Caco-2 (cell line): ENCODE results near the gene HRNR. TPM values are rescaled to one million over a fixed set of nuclear protein-coding genes. Genes with fewer than 3 reads are reported as not detected.

Source experiments
- BruUV-seq: library from RNA; stranded (reverse); fragments of 400-500 nt; replicated peaks from 2 replicates; lab custom pipeline; 2021; lab: Mats Ljungman, UMichigan
- CTCF ChIA-PET: fragments of 300-600 bp; sonication (Branson Sonifier 250); formaldehyde crosslinking; loops from one replicate; lab custom pipeline; 2022; ENCODE audit warnings: antibody characterized with exemption; lab: Charles Lee
- POLR2A ChIA-PET: fragments of 300-600 bp; sonication (Branson Sonifier 250); formaldehyde crosslinking; loops from one replicate; lab custom pipeline; 2022; ENCODE audit warnings: antibody characterized with exemption; lab: Charles Lee
- DNase-seq, 2 experiments: peaks; one replicate each; pipeline versions ENCODE4 v3.0.0 to v3.0.0-alpha.2; 2020 to 2022
- H3K27me3 ChIP-seq: replicated peaks from 2 replicates; pipeline ENCODE4 v1.6.0; 2011; ENCODE audit warnings: low read length; ENCODE audit not compliant: control insufficient read depth, insufficient read depth
- H3K36me3 ChIP-seq: 2 replicates; pipeline ENCODE4 v1.5.1; 2011; ENCODE audit warnings: low read length; ENCODE audit not compliant: control insufficient read depth, insufficient read depth
- H3K4me1 ChIP-seq: fragments of 250-450 bp; sonication (Bioruptor Pico); 2 replicates; pipeline ENCODE4 v1.5.1; 2020; ENCODE audit warnings: mild to moderate bottlenecking
- H3K4me3 ChIP-seq: 2 replicates; pipeline ENCODE4 v1.5.1; 2011; ENCODE audit warnings: low read depth, mild to moderate bottlenecking, control low read depth, low read length
- H3K9me3 ChIP-seq: fragments of 250-450 bp; sonication (Bioruptor Pico); 2 replicates; pipeline ENCODE4 v1.5.1; 2020; ENCODE audit warnings: mild to moderate bottlenecking, moderate library complexity
- H3K27ac Mint-ChIP-seq: one replicate; pipeline ENCODE4 v1.8.0; 2022; ENCODE audit warnings: mixed read lengths; ENCODE audit not compliant: unreplicated experiment
- H3K27me3 Mint-ChIP-seq: one replicate; pipeline ENCODE4 v1.8.0; 2022; ENCODE audit warnings: mixed read lengths; ENCODE audit not compliant: insufficient read depth, unreplicated experiment
- H3K36me3 Mint-ChIP-seq: one replicate; pipeline ENCODE4 v1.8.0; 2022; ENCODE audit warnings: mild to moderate bottlenecking, mixed read lengths; ENCODE audit not compliant: insufficient read depth, unreplicated experiment
- H3K4me1 Mint-ChIP-seq: one replicate; pipeline ENCODE4 v1.8.0; 2022; ENCODE audit warnings: low read depth, mixed read lengths; ENCODE audit not compliant: unreplicated experiment
- H3K4me3 Mint-ChIP-seq: one replicate; pipeline ENCODE4 v1.8.0; 2022; ENCODE audit warnings: mild to moderate bottlenecking, moderate library complexity, mixed read lengths; ENCODE audit not compliant: unreplicated experiment
- H3K9me3 Mint-ChIP-seq: one replicate; pipeline ENCODE4 v1.8.0; 2022; ENCODE audit warnings: mixed read lengths; ENCODE audit not compliant: unreplicated experiment
- CTCF ChIP-seq, 2 experiments: fragments of 200-600 bp in 1 of 2; IDR thresholded peaks; 1 replicate in 1 of 2; 2 replicates in 1 of 2; pipeline versions ENCODE4 v1.5.1 to v1.8.0; 2011 to 2022; ENCODE audit warnings: antibody characterized with exemption in 1 of 2, control low read depth in 1 of 2, inconsistent platforms in 1 of 2, low read depth in 1 of 2, low read length in 1 of 2, mild to moderate bottlenecking in 1 of 2, moderate library complexity in 1 of 2; ENCODE audit not compliant: insufficient read depth in 1 of 2, severe bottlenecking in 1 of 2, unreplicated experiment in 1 of 2
- intact Hi-C: fragments of 100-400 bp; cut with micrococcal nuclease; formaldehyde crosslinking; loops from one replicate; pipeline ENCODE4 v1.10.0; 2022; ENCODE audit not compliant: unreplicated experiment
- total RNA-seq: library from RNA; stranded (reverse); gene quantifications from 2 replicates; pipeline ENCODE4 v1.2.3, GENCODE V29; 2022

Gene HRNR
- total RNA-seq, 1 experiment from 2014 or later, result not detected

- Histone ChIP-seq H3K36me3 (no peaks in the 10 kb centered on the region), H3K4me3 (no peak overlapping the region), H3K4me1 (no peaks in the 10 kb centered on the region), H3K9me3 (no peaks in the 10 kb centered on the region), H3K27me3 (no peaks in the 10 kb centered on the region)
- POLR2A ChIA-PET, result no interaction called here
- Mint-ChIP-seq H3K27me3 (peaks cover 3% of the 10 kb centered on the region), H3K27ac (no peak overlapping the region), H3K4me3 (no peak overlapping the region), H3K36me3 (no peaks in the 10 kb centered on the region), H3K4me1 (no peaks in the 10 kb centered on the region), H3K9me3 (no peaks in the 10 kb centered on the region)
- intact Hi-C loops, result no loop called here
- CTCF ChIA-PET, result interaction anchor here (0.5 to 1.3 kb wide), 4 partner anchors 45 to 771 kb away, joined by 3 to 7 read pairs (median 4); no protein-coding TSS in a partner anchor
- no peak for DNase-seq
- no TSS peak for BruUV-seq
- no peak for TF ChIP-seq CTCF (IDR thresholded peaks at IDR 0.05; ENCODE audit: insufficient read depth in 1 of 2, low read depth in 1 of 2, low read length in 1 of 2, severe bottlenecking in 1 of 2, unreplicated experiment in 1 of 2)
These were observed 37.3 kb downstream of the HRNR start for GRCh38 chr1:152186556-152187285.

- Histone ChIP-seq H3K9me3 (no peaks in the 10 kb centered on the region), H3K4me3 (no peak overlapping the region), H3K27me3 (no peaks in the 10 kb centered on the region), H3K36me3 (no peaks in the 10 kb centered on the region), H3K4me1 (no peaks in the 10 kb centered on the region)
- ChIA-PET CTCF (interaction anchor here (0.6 to 2.6 kb wide), 8 partner anchors 12 to 273 kb away, joined by 3 to 15 read pairs (median 4); partner anchors contain the start of gene S100A11), POLR2A (no interaction called here)
- H3K9me3 Mint-ChIP-seq, result no peaks in the 10 kb centered on the region
- H3K36me3 Mint-ChIP-seq, result no peaks in the 10 kb centered on the region
- TF ChIP-seq CTCF (IDR thresholded peaks at IDR 0.05; ENCODE audit: insufficient read depth in 1 of 2, low read depth in 1 of 2, low read length in 1 of 2, severe bottlenecking in 1 of 2, unreplicated experiment in 1 of 2), result peak; percentile 76 to 77
- H3K4me3 Mint-ChIP-seq, result no peak overlapping the region
- H3K27me3 Mint-ChIP-seq, result no peaks in the 10 kb centered on the region
- intact Hi-C loops, result loop anchor here (1.0 kb wide), 4 partner anchors 22 to 273 kb away; no protein-coding TSS in a partner anchor
- peak; percentile 61 to 69 for DNase-seq
- no TSS peak for BruUV-seq
- no peaks in the 10 kb centered on the region for H3K4me1 Mint-ChIP-seq
- no peak overlapping the region for H3K27ac Mint-ChIP-seq
These were observed 38.2 kb downstream of the HRNR start for GRCh38 chr1:152185544-152186391.

GRCh38 chr1:152182944-152183361 lies 41.0 kb downstream of the HRNR start:
- no peak overlapping the region for H3K4me3 Mint-ChIP-seq
- no peaks in the 10 kb centered on the region for H3K36me3 Mint-ChIP-seq
- ChIA-PET CTCF (interaction anchor here (1.0 to 1.6 kb wide), 3 partner anchors 14 to 130 kb away, joined by 3 to 14 read pairs (median 4); no protein-coding TSS in a partner anchor), POLR2A (no interaction called here)
- H3K27me3 ChIP-seq, result no peaks in the 10 kb centered on the region
- no peaks in the 10 kb centered on the region for H3K36me3 ChIP-seq
- no peaks in the 10 kb centered on the region for H3K4me1 ChIP-seq
- no peak for DNase-seq
- no TSS peak for BruUV-seq
- no peak overlapping the region for H3K27ac Mint-ChIP-seq
- no peaks in the 10 kb centered on the region for H3K9me3 ChIP-seq
- H3K4me1 Mint-ChIP-seq, result no peaks in the 10 kb centered on the region
- TF ChIP-seq CTCF (IDR thresholded peaks at IDR 0.05; ENCODE audit: insufficient read depth in 1 of 2, low read depth in 1 of 2, low read length in 1 of 2, severe bottlenecking in 1 of 2, unreplicated experiment in 1 of 2), result no peak
- H3K9me3 Mint-ChIP-seq, result no peaks in the 10 kb centered on the region
- no peak overlapping the region for H3K4me3 ChIP-seq
- no peaks in the 10 kb centered on the region for H3K27me3 Mint-ChIP-seq
- intact Hi-C loops, result no loop called here
